ENCODE measurements around the gene TRIO.

DNA sequence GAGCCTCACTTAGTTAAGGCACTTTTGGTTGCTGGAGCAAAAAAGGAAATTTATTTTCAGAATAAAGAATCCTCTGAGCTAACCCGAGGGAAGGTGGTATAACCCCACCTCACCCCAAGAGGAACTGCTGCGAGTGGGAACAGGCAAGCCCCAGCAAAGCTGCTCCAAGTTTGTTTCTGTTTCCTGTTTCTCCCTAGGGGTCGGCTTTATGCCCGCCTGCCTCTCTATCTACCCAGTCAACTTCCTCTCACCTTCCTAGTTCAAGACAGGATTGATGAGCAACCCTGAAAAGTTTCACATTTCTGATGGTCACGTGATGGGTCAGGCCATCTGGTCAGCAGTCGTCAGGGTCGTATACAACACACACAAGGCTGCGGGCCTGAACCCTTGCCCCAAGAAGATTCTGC, 31.1 kb downstream of the TRIO start:
- no peak for TF ChIP-seq CTCF (IDR thresholded peaks at IDR 0.05)
- no peak for TF ChIP-seq POLR2A (IDR thresholded peaks at IDR 0.05)
